Keratinocyte (primary cell): Measurements from ENCODE around the gene RNF130.

ENCODE experiments used
- CTCF ChIP-seq, 3 experiments: IDR thresholded peaks in 1 of 3; conservative IDR thresholded peaks in 1 of 3; optimal IDR thresholded peaks in 1 of 3; 2 replicates in 2 of 3; 3 replicates in 1 of 3; pipeline versions ENCODE3 to v1.5.1; 2011; ENCODE audit warnings: low read length in 3 of 3, mild to moderate bottlenecking in 3 of 3, moderate library complexity in 2 of 3, control low read depth in 1 of 3, inconsistent platforms in 1 of 3; ENCODE audit not compliant: insufficient read depth in 2 of 3; ENCODE audit errors: extremely low read depth in 1 of 3
- EZH2 ChIP-seq: IDR thresholded peaks from one replicate; pipeline ENCODE4 v1.6.1; 2012; ENCODE audit warnings: inconsistent platforms, mild to moderate bottlenecking, low read length, moderate library complexity

DNA sequence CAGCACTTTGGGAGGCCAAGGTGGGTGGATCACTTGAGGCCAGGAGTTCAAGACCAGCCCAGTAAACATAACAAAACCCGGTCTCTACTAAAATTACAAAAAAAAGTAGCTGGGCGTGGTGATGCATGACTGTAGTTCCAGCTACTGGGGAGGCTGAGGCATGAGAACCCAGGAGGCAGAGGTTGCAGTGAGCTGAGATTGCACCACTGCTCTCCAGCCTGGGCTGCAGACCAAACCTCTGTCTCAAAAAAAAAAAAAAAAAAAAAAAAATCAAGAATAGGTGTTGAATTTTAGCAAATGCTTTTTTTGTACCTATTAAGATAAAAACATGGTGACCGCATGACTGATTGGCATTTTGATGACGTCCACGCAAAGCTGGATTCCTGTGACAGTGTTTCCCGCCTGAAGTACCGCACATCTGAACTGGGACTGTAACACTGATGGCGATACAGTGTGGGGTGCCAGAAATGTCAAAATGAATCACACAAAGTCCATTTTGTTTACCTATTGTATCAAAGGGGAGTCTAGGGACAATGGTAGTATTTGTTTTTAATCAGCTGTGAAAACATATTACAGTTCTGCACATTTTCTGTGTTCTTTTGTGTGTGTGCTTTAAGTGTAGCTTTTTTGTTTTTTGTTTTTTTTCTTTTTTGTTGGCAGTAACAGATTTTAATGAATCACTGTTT, 140.6 kb downstream of the RNF130 start:
- no peak for TF ChIP-seq CTCF (optimal IDR thresholded peaks at IDR 0.05 in 1 of 3, IDR thresholded peaks at IDR 0.05 in 1 of 3, conservative IDR thresholded peaks at IDR 0.05 in 1 of 3; ENCODE audit: extremely low read depth in 1 of 3, insufficient read depth in 2 of 3, low read length in 3 of 3)
- TF ChIP-seq EZH2: no peak
